ENCODE measurements around the gene DMAC2L.

The DMAC2L gene

GRCh38 chr14:50339178-50339804, 27.2 kb downstream of the DMAC2L start:
- DNase-seq (ENCODE audit: insufficient read length, low spot score) (no peak), FAIRE-seq (no peak)

GRCh38 chr14:50340045-50340444, 27.9 kb downstream of the DMAC2L start:
- no peak for TF ChIP-seq POLR2A (IDR thresholded peaks at IDR 0.05; ENCODE audit: low read depth, low read length)
- no peak for FAIRE-seq
- DNase-seq (ENCODE audit: insufficient read length, low spot score): no peak

More at GRCh38 chr14:50339178-50339804, 27.2 kb downstream of the DMAC2L start:
- no peak for TF ChIP-seq POLR2A (IDR thresholded peaks at IDR 0.05; ENCODE audit: low read depth, low read length)

GRCh38 chr14:50340963-50341362, 28.8 kb downstream of the DMAC2L start:
- TF ChIP-seq POLR2A (IDR thresholded peaks at IDR 0.05; ENCODE audit: low read depth, low read length): no peak
- DNase-seq (ENCODE audit: insufficient read length, low spot score) (no peak), FAIRE-seq (no peak)

GRCh38 chr14:50342221-50343078, 30.3 kb downstream of the DMAC2L start:
- peak; percentile 74 for FAIRE-seq
- no peak for DNase-seq (ENCODE audit: insufficient read length, low spot score)
- TF ChIP-seq POLR2A (IDR thresholded peaks at IDR 0.05; ENCODE audit: low read depth, low read length): no peak

GRCh38 chr14:50343434-50343833, 31.3 kb downstream of the DMAC2L start:
- FAIRE-seq (no peak), DNase-seq (ENCODE audit: insufficient read length, low spot score) (no peak)
- TF ChIP-seq POLR2A (IDR thresholded peaks at IDR 0.05; ENCODE audit: low read depth, low read length): no peak

- no peak for FAIRE-seq
- no peak for DNase-seq (ENCODE audit: insufficient read length, low spot score)
- no peak for TF ChIP-seq POLR2A (IDR thresholded peaks at IDR 0.05; ENCODE audit: low read depth, low read length)
Measured at GRCh38 chr14:50344116-50344775, 32.1 kb downstream of the DMAC2L start.

- no peak for TF ChIP-seq POLR2A (IDR thresholded peaks at IDR 0.05; ENCODE audit: low read depth, low read length)
- DNase-seq (ENCODE audit: insufficient read length, low spot score): no peak
- FAIRE-seq: no peak
Measured at GRCh38 chr14:50344876-50345563, 32.9 kb downstream of the DMAC2L start.

GRCh38 chr14:50345846-50346422, 33.8 kb downstream of the DMAC2L start:
- TF ChIP-seq POLR2A (IDR thresholded peaks at IDR 0.05; ENCODE audit: low read depth, low read length): no peak
- FAIRE-seq: no peak

GRCh38 chr14:50347521-50347920, 35.4 kb downstream of the DMAC2L start:
- no peak for DNase-seq (ENCODE audit: insufficient read length, low spot score)

More at GRCh38 chr14:50345846-50346422, 33.8 kb downstream of the DMAC2L start:
- no peak for DNase-seq (ENCODE audit: insufficient read length, low spot score)

GRCh38 chr14:50348933-50349332, 36.8 kb downstream of the DMAC2L start:
- no peak for DNase-seq (ENCODE audit: insufficient read length, low spot score)
- FAIRE-seq: no peak
- TF ChIP-seq POLR2A (IDR thresholded peaks at IDR 0.05; ENCODE audit: low read depth, low read length): no peak

More at GRCh38 chr14:50347521-50347920, 35.4 kb downstream of the DMAC2L start:
- TF ChIP-seq POLR2A (IDR thresholded peaks at IDR 0.05; ENCODE audit: low read depth, low read length): no peak
- FAIRE-seq: peak; percentile 33

- DNase-seq (ENCODE audit: insufficient read length, low spot score) (no peak), FAIRE-seq (no peak)
- TF ChIP-seq POLR2A (IDR thresholded peaks at IDR 0.05; ENCODE audit: low read depth, low read length): no peak
Measured at GRCh38 chr14:50350975-50351374, 38.9 kb downstream of the DMAC2L start.

- no peak for FAIRE-seq
- no peak for TF ChIP-seq POLR2A (IDR thresholded peaks at IDR 0.05; ENCODE audit: low read depth, low read length)
Measured at GRCh38 chr14:50352584-50352983, 40.5 kb downstream of the DMAC2L start.

GRCh38 chr14:50353126-50353525, 41.0 kb downstream of the DMAC2L start:
- DNase-seq (ENCODE audit: insufficient read length, low spot score) (no peak), FAIRE-seq (no peak)
- TF ChIP-seq POLR2A (IDR thresholded peaks at IDR 0.05; ENCODE audit: low read depth, low read length): no peak

More at GRCh38 chr14:50352584-50352983, 40.5 kb downstream of the DMAC2L start:
- no peak for DNase-seq (ENCODE audit: insufficient read length, low spot score)

All from H54 (cell line).